ENCODE data around the gene SYT17.

SYT17 gene

DNA sequence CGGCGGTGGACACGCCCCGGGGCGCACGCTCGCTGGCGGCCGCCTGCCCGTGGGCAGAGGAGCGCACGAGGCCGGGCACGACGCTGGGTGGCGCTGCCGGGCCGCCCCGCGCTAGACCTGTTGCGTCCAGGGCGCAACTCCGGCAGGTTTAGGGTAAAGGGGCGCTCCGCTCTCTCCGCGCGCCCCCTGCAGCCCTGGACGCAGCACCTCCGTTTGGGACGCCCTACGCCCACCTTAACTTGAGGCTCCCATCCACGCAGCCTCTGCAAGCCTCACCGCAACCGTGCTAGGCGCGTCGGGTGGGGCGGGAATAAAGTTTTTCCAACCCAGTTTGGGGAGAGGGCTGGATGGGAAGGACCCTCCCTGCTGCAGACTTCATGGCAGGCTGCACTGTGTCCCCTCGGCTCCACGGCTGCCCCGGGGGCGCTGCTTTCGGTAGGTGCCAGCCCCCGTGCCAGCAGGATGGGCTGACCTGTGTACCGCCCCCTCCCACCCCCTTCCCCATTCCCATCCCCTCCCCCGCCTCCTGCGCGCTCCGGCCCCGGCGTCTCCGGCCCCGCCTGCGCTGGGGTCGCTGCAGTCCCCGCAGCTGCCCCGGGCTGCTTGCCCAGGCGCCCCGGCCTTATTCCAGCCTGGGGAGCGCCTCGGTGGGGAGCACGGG lies at the start of gene SYT17:
TSS of gene SYT17 (plus strand) at position 531 of the 661 bp plus-strand sequence. CDS start 407 bp downstream, outside the sequence.
- DNase-seq, result peak; percentile 11

DNA sequence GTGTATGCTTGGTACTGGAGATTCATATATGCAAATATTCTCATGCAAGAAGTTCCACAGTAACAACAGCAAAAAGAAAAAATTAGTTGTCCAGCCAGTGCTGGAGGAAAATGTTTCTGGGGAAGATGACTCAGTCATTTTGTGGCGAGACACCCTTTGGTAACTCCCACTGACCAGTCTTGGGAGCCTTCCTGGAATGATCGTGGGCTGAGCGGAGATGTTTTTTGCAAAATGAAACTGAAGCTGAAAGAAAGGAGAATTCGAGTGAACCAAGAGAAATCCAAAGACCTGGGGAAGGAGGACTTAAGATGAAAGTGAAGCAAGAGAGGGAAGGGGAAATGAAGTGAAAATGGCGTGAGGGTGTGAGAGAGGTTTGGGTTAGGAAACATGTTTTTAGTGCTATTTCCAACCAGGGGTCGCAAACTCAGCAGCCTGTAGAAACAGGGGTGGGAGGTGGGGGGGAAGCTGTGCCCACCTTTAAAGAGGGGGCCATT lies 49.1 kb upstream of the SYT17 start:
- DNase-seq, result no peak

GRCh38 chr16:19119564-19119963 lies 48.5 kb upstream of the SYT17 start:
- DNase-seq, result no peak

DNA sequence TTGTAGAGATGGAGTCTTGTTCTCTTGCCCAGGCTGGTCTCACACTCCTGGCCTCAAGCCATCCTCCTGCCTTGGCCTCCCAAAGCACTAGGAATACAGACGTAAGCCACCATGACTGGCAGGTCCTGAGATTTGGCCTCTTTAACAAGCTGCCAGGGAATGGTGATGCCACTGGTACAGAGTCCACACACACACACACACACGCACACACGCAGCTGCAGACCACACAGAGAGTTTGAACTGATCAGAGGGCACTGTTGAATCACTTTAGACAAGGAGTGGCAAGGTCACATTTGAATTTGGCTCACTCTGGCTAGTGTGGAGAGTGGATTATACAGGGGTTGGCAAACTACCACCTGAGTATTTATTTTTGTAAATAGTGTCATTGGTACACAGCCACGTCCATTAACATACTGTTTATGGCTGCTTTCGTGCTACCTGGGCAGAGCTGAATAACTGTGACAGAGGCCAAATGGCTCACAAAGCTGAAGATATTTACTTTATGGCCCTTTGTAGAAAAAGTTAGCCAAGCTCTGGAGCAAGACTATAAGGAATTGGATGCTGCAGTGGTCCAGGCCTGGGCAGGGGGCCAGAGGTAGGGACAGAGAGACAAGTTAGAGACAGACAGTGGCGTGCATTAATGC lies 44.4 kb upstream of the SYT17 start:
- DNase-seq, result no peak

DNA sequence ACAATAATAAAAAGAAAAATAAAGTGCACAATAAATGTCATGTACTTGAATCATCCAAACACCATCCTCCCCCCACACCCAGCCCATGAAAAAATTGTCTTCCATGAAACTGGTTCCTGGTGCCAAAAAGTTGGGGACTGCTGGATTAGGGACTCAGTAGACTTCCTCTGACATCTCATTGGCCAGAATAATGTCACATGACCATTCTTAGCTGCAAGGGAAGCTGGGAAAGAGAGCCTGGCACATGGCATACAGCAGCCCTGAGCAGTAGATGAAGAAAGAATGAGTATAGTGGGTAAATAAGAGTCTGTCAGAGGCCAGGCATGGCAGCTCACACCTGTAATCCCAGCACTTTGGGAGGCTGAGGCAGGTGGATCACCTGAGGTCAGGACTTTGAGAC lies 41.7 kb upstream of the SYT17 start:
- DNase-seq, result no peak

DNA sequence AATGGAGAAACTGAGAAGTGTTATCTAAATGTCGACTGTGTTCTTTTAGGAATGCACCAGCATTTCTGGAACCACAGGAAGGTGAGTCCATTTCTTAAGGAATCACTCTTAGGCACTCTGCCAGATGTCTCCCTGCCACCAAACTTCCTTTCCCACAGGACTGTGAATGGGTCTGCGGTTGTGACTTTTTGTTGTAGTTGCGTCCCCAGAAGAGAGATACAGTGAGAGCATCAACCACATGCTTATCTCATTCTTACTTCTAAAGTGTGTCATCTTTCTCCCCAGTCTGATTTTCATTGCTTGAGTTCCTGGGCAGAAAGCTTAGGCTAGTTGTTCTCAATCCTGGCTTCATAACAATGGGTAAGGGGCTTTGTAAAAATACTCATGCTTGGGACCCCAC lies 40.8 kb upstream of the SYT17 start:
- no peak for DNase-seq

DNA sequence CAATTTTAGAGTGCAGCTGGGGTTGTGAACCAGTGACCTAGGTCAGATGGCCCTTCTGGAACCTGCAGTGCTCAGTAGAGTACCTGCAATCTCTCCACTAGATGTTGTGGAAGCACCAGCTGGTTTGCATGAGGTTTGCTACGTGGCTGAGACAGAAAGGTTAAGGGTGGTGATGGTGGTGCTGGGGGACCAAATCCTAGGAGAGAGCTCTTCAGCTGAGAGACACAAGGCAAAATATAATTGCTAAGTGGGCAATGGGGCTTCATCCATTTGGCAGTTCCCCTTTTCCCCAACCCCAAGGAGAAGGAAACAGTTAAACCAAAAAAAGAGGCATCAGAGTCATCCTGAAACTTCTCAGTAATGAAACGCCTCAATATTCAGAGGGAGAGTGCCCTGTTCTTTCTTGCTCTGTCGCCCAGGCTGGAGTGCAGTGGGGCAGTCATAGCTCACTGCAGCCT lies 40.3 kb upstream of the SYT17 start:
- no peak for DNase-seq

GRCh38 chr16:19128454-19129200 lies 39.4 kb upstream of the SYT17 start:
- DNase-seq, result no peak

DNA sequence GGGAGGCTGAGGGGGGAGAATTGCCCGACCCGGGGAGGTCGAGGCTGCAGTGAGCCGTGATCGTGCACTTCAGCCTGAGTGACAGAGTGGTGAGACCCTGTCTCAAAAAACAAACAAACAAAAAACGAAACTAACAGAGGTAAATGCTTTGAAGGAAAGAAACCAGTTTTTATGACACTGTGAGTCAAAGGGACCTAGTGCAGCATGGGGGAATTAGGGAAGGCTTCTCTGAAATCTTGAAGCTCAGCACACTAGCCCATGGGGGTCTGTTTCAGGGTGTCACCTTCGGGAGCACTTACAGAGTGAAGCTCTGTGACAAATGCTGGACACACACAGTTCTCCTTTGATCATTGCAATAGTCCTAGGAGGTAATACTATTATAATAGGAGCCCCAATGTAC lies 37.7 kb upstream of the SYT17 start:
- DNase-seq, result no peak

GRCh38 chr16:19130852-19131824 lies 36.9 kb upstream of the SYT17 start:
- DNase-seq, result no peak

- no peak for DNase-seq
Measured at GRCh38 chr16:19131825-19132218, 36.2 kb upstream of the SYT17 start.

- no peak for DNase-seq
Measured at GRCh38 chr16:19132255-19132654, 35.8 kb upstream of the SYT17 start.

GRCh38 chr16:19132898-19133297 lies 35.1 kb upstream of the SYT17 start:
- DNase-seq, result no peak

DNA sequence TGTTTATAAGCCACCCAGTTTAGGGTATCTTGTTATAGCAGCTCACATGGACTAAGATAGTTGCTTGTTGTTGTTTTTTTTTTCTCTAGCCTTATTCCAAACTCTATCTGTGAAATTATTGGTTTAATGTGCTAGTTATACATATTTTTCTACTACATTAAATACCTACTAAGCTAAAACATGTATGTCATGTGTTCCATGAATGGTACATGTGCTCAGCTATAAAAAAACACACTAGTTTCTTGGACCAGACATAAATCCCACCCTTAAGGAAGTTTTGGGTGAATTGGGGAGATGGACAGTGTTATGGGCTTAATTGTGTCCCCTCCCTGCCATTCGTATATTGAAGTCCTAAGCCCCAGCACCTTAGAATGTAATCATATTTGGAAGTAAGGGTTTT lies 34.4 kb upstream of the SYT17 start:
- DNase-seq, result no peak

DNA sequence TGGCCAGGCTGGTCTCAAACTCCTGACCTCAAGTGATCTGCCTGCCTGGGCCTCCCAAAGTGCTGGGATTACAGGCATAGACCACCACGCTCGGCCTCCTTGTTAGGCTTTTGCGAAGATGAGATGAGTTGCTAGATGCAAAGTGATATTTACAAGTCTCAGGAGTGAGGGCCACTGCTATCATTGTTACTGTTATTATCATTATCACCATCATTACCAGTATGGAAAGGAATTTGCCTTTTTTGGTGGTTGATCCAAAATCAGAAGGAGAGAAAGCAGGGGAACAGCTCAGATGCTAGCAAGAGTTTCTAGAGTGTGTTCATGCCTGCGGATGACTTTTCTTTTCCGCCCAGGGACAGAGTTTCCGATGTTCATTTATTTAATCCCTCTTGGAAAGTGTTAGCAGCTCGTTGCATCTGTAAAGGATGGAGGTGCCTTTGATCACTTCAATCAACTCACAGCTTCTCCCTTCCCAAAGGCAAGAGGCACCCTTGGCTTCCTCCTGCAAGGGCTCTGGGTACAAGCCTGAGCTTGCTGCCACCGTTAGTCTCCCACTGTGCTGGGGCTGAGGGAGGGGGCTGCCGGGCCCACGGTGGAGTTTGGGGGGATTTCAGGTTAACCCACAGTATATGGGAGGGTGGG lies 32.7 kb upstream of the SYT17 start:
- no peak for DNase-seq

- DNase-seq, result no peak
Measured at GRCh38 chr16:19135896-19136438, 32.1 kb upstream of the SYT17 start.

GRCh38 chr16:19136549-19137196 lies 31.4 kb upstream of the SYT17 start:
- DNase-seq, result no peak

GRCh38 chr16:19137201-19138128 lies 30.6 kb upstream of the SYT17 start:
- DNase-seq, result no peak

GRCh38 chr16:19138601-19139000 lies 29.4 kb upstream of the SYT17 start:
- no peak for DNase-seq

Measured in SHP77 treated with DMSO at 0.1 percent for 48 hours (cell line).